Ectodermal cell (in vitro differentiated cells): ENCODE results near the gene GOLGA7B. TPM values are rescaled to one million over a fixed set of nuclear protein-coding genes. Genes with fewer than 3 reads are reported as not detected.

Experiments used
- H3K27ac ChIP-seq: 2 replicates; pipeline ENCODE4 v1.7.0; 2013; ENCODE audit warnings: mild to moderate bottlenecking, low read depth, low read length; ENCODE audit not compliant: insufficient read depth, poor library complexity, severe bottlenecking
- H3K27me3 ChIP-seq: 2 replicates; pipeline ENCODE4 v1.7.0; 2013; ENCODE audit warnings: mild to moderate bottlenecking, low read length; ENCODE audit not compliant: insufficient read depth, control insufficient read depth, poor library complexity, severe bottlenecking
- H3K36me3 ChIP-seq: one replicate; pipeline ENCODE4 v1.7.0; 2013; ENCODE audit warnings: low read length; ENCODE audit not compliant: control insufficient read depth, insufficient read depth
- H3K4me1 ChIP-seq: one replicate; pipeline ENCODE4 v1.7.0; 2013; ENCODE audit warnings: low read length; ENCODE audit not compliant: control insufficient read depth, insufficient read depth
- H3K4me3 ChIP-seq: 2 replicates; pipeline ENCODE4 v1.7.0; 2013; ENCODE audit warnings: low read depth, low read length, control low read depth; ENCODE audit not compliant: insufficient read depth
- H3K9me3 ChIP-seq: 2 replicates; pipeline ENCODE4 v1.7.0; 2013; ENCODE audit warnings: mild to moderate bottlenecking, low read length, moderate library complexity; ENCODE audit not compliant: control insufficient read depth
- WGBS, 2 experiments: methylation state at CpG; one replicate each; pipeline ENCODE4 v1.1.7; 2013; ENCODE audit warnings: missing lambda C conversion rate in 2 of 2; 5-methylcytosine and 5-hydroxymethylcytosine counted together
- polyA plus RNA-seq, 4 experiments: library from polyadenylated mRNA; stranded (reverse); fragments of 50-300 nt; gene quantifications; one replicate each; pipeline ENCODE4 v1.2.3, GENCODE V29; 2013

The GOLGA7B gene
- polyA plus RNA-seq (2013, experiment 1 of 4), result not detected
- 0.05 TPM for polyA plus RNA-seq (2013, experiment 2 of 4)
- not detected for polyA plus RNA-seq (2013, experiment 3 of 4)
- polyA plus RNA-seq (2013, experiment 4 of 4), result 0.32 TPM

GRCh38 chr10:97849687-97850402 lies at the start of gene GOLGA7B:
Gene GOLGA7B, plus strand, starts transcription at chr10:97849843. Its CDS starts 461 bp downstream, at chr10:97850304.
- H3K27ac ChIP-seq, result no peak within 1 kb of the TSS
- peak within 1 kb of the TSS; percentile 33 for H3K4me3 ChIP-seq
- H3K9me3 ChIP-seq, result no peaks in the 10 kb centered on the region
- WGBS, 2 experiments, result 1% methylated on average over 86 to 87 of the region's 87 CpGs
- H3K27me3 ChIP-seq, result peaks cover 62% of the 10 kb centered on the region
- no peaks in the 10 kb centered on the region for H3K4me1 ChIP-seq
- no peaks in the 10 kb centered on the region for H3K36me3 ChIP-seq

DNA sequence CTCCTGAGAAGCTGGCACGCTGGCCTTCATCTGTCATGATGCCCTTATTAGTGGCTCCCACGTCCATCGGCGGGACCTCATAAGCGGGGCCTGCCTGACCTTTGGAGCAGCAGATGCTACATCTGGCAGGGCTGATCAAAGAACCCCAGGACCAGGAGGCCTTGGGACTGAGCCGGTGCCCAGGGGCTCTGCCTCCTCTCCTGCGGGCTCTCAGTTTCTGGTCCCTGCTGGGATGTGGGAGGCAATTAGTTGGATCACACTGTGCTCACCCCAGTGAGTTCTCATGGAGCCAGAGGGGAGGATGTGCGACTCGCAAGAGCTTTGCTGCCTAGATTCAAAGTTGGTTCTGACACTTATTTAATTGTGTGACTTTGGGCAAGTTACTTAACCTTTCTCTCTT lies 49.2 kb upstream of the GOLGA7B start:
- no peaks in the 10 kb centered on the region for H3K36me3 ChIP-seq
- H3K27me3 ChIP-seq, result no peaks in the 10 kb centered on the region
- WGBS, 2 experiments, result 92 to 93% methylated on average over 9 of the region's 9 CpGs
- H3K9me3 ChIP-seq, result no peaks in the 10 kb centered on the region
- no peak overlapping the region for H3K4me3 ChIP-seq
- peaks cover 6% of the 10 kb centered on the region for H3K4me1 ChIP-seq
- H3K27ac ChIP-seq, result no peak overlapping the region

DNA sequence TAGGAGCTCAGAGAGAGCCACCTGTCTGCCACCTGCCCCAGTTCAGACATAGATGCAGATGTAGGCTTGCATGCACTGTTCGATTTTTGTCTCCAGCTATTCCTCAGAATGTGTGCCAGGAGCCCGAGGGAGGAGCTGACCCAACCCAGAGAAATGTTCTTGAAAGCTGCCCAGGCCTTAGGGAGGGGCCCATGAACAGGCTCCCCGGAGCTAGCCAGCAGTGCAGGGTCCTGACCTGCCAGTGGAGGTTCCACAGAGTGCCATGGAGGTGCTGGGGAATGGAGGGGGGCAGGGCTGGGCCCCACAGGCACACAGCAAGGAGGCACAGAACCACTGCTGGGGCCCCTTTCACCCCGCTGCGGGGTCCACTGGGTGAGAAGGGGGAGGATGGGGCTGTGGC lies 48.2 kb upstream of the GOLGA7B start:
- 91% methylated on average over 5 of the region's 5 CpGs for WGBS, 2 experiments
- H3K9me3 ChIP-seq, result no peaks in the 10 kb centered on the region
- H3K27me3 ChIP-seq, result no peaks in the 10 kb centered on the region
- peaks cover 16% of the 10 kb centered on the region for H3K4me1 ChIP-seq
- no peak overlapping the region for H3K4me3 ChIP-seq
- no peak overlapping the region for H3K27ac ChIP-seq
- no peaks in the 10 kb centered on the region for H3K36me3 ChIP-seq

DNA sequence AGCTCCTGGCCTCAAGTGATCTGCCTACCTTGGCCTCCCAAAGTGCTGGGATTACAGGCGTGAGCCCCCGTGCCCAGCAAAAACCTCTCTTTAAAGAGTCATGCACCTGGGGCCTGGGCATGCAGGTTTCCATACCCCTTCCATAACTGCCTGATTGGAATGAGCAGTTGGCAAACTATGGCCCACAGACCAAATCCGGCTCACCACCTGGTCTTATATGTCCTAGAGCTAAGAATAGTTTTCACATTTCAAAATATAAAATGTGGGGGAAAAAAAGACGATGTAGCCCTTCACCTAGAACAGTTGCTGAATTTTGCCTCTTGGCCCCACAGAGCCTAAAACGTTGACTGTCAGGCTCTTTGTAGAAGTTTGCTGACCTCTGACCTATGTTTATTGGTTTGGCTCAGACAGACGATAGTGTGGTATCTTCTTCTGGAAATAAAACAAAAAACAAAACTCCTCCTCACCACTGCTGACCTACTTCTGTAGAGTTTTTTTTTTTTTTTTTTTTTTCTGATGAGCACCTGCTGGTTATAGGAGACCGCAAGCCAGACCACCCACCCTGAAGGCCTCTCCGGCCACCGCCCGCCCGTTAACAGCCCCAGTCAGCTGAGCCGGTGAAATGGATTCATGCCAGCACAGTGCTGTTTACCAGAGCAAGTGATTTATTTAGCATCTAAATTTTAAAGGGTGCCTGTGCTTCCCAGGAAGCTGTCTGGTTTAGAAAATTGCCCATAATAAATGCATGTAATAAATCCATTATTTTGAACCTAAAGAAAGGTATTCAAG lies 44.4 kb upstream of the GOLGA7B start:
- Histone ChIP-seq H3K36me3 (no peaks in the 10 kb centered on the region), H3K9me3 (no peaks in the 10 kb centered on the region), H3K4me1 (peaks cover 17% of the 10 kb centered on the region), H3K27ac (no peak overlapping the region), H3K4me3 (no peak overlapping the region), H3K27me3 (no peaks in the 10 kb centered on the region)
- 31 to 40% methylated on average over 10 to 12 of the region's 12 CpGs for WGBS, 2 experiments

DNA sequence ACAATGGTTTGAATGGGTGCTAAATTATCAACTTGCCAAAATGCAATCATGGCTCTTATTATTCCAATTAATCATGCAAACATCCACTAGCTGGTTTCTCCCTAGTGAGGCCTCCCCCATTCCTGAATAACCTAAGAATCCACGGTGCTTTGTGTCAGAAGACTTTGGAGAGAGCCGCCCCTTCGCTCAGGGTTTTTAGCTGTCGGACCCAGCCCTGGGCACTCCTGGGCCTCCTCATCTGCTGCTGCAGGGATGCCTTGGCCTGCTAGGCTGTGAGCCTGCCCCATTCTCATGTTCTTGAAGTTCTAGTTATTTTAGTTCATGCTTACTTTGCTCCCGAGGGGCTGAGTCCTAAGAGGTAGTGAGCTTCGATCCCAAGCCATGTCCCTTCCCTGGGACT lies 43.7 kb upstream of the GOLGA7B start:
- Histone ChIP-seq H3K27ac (no peak overlapping the region), H3K4me3 (no peak overlapping the region), H3K4me1 (peaks cover 17% of the 10 kb centered on the region), H3K9me3 (no peaks in the 10 kb centered on the region), H3K27me3 (no peaks in the 10 kb centered on the region), H3K36me3 (no peaks in the 10 kb centered on the region)
- WGBS, 2 experiments, result 64 to 68% methylated on average over 6 of the region's 6 CpGs

- 87% methylated on average over 7 of the region's 7 CpGs for WGBS, 2 experiments
- Histone ChIP-seq H3K4me1 (peaks cover 11% of the 10 kb centered on the region), H3K36me3 (no peaks in the 10 kb centered on the region), H3K27ac (no peak overlapping the region), H3K9me3 (no peaks in the 10 kb centered on the region), H3K27me3 (no peaks in the 10 kb centered on the region), H3K4me3 (no peak overlapping the region)
Observed at GRCh38 chr10:97810446-97810845, 39.2 kb upstream of the GOLGA7B start.

- Histone ChIP-seq H3K27me3 (no peaks in the 10 kb centered on the region), H3K9me3 (no peaks in the 10 kb centered on the region), H3K4me1 (no peaks in the 10 kb centered on the region), H3K4me3 (no peak overlapping the region), H3K27ac (no peak overlapping the region), H3K36me3 (no peaks in the 10 kb centered on the region)
- 77 to 90% methylated on average over 2 to 3 of the region's 3 CpGs for WGBS, 2 experiments
Observed at GRCh38 chr10:97811958-97812357, 37.7 kb upstream of the GOLGA7B start.

DNA sequence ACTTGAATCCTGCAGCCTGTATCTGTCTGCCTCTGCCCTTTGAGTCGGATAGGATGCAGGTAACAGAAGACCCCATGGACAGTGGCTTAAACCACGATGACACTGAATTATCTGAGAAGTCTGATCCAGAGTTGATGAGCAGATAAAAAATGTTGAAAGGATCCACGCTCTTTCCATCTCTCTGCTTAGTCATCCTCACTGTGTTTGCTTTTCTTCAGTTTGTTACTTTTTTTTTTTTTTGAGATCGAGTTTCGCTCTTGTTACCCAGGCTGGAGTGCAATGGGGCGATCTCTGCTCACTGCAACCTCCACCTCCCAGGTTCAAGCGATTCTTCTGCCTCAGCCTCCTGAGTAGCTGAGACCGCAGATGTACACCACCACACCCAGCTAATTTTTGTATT lies 36.9 kb upstream of the GOLGA7B start:
- no peaks in the 10 kb centered on the region for H3K27me3 ChIP-seq
- H3K27ac ChIP-seq, result no peak overlapping the region
- H3K4me3 ChIP-seq, result no peak overlapping the region
- no peaks in the 10 kb centered on the region for H3K4me1 ChIP-seq
- 81 to 82% methylated on average over 8 of the region's 8 CpGs for WGBS, 2 experiments
- H3K9me3 ChIP-seq, result no peaks in the 10 kb centered on the region
- H3K36me3 ChIP-seq, result no peaks in the 10 kb centered on the region

GRCh38 chr10:97813311-97813710 lies 36.3 kb upstream of the GOLGA7B start:
- Histone ChIP-seq H3K27me3 (no peaks in the 10 kb centered on the region), H3K27ac (no peak overlapping the region), H3K4me3 (no peak overlapping the region), H3K36me3 (no peaks in the 10 kb centered on the region), H3K9me3 (no peaks in the 10 kb centered on the region), H3K4me1 (no peaks in the 10 kb centered on the region)
- 75 to 77% methylated on average over 3 of the region's 3 CpGs for WGBS, 2 experiments

- Histone ChIP-seq H3K27ac (no peak overlapping the region), H3K4me3 (no peak overlapping the region), H3K36me3 (no peaks in the 10 kb centered on the region), H3K4me1 (no peaks in the 10 kb centered on the region), H3K9me3 (no peaks in the 10 kb centered on the region), H3K27me3 (no peaks in the 10 kb centered on the region)
- WGBS, 2 experiments, result 94 to 96% methylated on average over 5 of the region's 5 CpGs
Observed at GRCh38 chr10:97814996-97815395, 34.6 kb upstream of the GOLGA7B start.
